ENCODE results near the gene PLPP4.
A peak's percentile ranks its signal among the peaks of the same experiment; 100 is the strongest.

The PLPP4 gene

DNA sequence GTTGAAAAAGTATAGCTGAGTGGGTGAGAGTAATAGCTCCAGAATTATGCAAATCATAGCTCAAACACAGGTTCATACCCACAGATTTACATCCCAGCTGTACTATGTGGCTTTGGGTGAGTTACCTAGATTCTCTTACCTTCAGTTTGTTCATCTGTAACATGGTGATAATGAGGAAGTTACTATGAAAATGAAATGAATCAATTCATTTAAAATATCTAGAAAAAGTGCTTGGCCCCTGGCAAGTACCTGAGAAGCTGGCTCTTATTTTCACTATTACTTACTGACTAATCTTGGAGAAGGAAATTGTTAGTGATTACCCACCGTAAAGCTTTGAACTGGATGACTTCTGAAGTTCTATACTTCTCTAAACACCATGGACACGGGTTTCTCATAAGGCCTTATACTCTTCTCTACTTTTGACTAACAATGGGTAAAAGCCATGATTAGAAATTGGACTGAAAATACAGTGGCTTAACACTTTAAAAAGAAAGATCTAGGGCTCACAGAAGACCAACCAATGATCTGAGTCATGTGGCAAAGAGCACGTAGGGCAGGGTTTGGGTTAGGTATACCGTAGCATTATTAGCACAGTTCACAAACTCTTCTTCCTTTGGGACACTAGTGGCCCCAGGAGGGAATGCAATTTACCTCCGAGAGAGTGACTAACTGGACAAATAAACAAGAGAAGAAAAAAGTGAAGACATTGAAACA lies 149.2 kb downstream of the PLPP4 start:
- TF ChIP-seq OSR2 (tag by site-specific recombination; IDR thresholded peaks at IDR 0.05) (no peak), ZNF132 (tag by site-specific recombination; IDR thresholded peaks at IDR 0.05; ENCODE audit: borderline replicate concordance) (no peak), ZNF19 (tag by site-specific recombination; IDR thresholded peaks at IDR 0.05; ENCODE audit: low read depth) (no peak), ZNF776 (tag by site-specific recombination; IDR thresholded peaks at IDR 0.05; ENCODE audit: borderline replicate concordance) (no peak)
- Histone ChIP-seq H3K4me3 (ENCODE audit: low read depth, low read length) (no peak overlapping the region), H3K4me1 (ENCODE audit: control insufficient read depth, insufficient read depth, low read length) (no peaks in the 10 kb centered on the region), H3K27ac (ENCODE audit: extremely low read depth, low read depth, low read length) (no peak overlapping the region), H3K36me3 (ENCODE audit: control insufficient read depth in 2 of 2, insufficient read depth in 1 of 2, low read length in 2 of 2) (no peaks in the 10 kb centered on the region), H3K9me3 (ENCODE audit: control insufficient read depth, insufficient read depth, low read depth, low read length) (no peaks in the 10 kb centered on the region)
- ChIA-PET CTCF (interaction anchor here (0.6 kb wide), 1 partner anchor 183 kb away, joined by 3 read pairs; no protein-coding TSS in a partner anchor), POLR2A (no interaction called here)

DNA sequence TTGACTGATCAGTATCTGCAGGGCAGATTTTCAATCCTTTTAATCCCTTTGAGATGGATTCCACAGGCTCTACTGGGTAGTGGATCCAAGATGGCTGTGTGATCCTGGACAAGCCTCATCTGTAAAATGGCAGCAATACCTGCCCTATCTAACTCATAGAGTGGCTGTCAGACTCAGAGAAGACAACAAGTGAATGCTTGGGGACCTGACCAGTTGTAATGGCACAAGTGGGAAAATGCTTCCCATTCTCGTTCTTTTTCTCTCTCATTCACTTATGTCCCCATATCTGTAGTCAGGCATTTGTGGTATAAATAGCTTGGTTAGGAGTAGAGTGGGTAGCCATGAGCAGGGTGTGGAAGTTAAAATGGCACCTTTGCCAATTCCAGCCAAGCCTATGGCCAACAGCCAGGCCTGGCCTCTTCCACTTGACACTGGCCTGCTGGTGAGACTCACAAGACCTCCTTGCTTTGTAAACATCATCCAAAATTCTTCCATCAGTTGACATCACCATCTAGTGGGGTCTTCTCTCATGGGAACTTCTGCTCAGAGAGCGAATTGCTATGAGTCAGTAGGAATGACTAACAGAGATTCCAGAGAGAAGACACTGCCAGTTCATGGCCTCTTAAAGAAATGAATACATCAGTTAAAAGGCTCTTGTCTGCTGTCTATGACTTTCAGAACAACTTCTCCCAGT lies 150.1 kb downstream of the PLPP4 start:
- H3K4me3 ChIP-seq (ENCODE audit: low read depth, low read length): no peak overlapping the region
- no peaks in the 10 kb centered on the region for H3K4me1 ChIP-seq (ENCODE audit: control insufficient read depth, insufficient read depth, low read length)
- ChIA-PET CTCF (no interaction called here), POLR2A (no interaction called here)
- H3K27ac ChIP-seq (ENCODE audit: extremely low read depth, low read depth, low read length): no peak overlapping the region
- TF ChIP-seq ZFHX2 (tag by site-specific recombination; conservative IDR thresholded peaks at IDR 0.05): no peak
- no peak for TF ChIP-seq ZNF248 (tag by site-specific recombination; IDR thresholded peaks at IDR 0.05)
- no peak for TF ChIP-seq ZNF658 (tag by site-specific recombination; IDR thresholded peaks at IDR 0.05)
- TF ChIP-seq, protein P1, sequence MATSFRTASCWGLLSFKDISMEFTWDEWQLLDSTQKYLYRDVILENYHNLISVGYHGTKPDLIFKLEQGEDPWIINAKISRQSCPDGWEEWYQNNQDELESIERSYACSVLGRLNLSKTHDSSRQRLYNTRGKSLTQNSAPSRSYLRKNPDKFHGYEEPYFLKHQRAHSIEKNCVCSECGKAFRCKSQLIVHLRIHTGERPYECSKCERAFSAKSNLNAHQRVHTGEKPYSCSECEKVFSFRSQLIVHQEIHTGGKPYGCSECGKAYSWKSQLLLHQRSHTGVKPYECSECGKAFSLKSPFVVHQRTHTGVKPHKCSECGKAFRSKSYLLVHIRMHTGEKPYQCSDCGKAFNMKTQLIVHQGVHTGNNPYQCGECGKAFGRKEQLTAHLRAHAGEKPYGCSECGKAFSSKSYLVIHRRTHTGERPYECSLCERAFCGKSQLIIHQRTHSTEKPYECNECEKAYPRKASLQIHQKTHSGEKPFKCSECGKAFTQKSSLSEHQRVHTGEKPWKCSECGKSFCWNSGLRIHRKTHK (tag by site-specific recombination; IDR thresholded peaks at IDR 0.05): no peak
- no peak for TF ChIP-seq ZNF530 (tag by site-specific recombination; IDR thresholded peaks at IDR 0.05; ENCODE audit: low read depth)
- no peak for TF ChIP-seq ZNF211 (tag by site-specific recombination; IDR thresholded peaks at IDR 0.05; ENCODE audit: low read depth)
- TF ChIP-seq ZNF654 (tag by site-specific recombination; IDR thresholded peaks at IDR 0.05; ENCODE audit: low read depth): 0 out of 2 replicates have a peak, but pooled peaks have one; percentile 4
- TF ChIP-seq ZNF830 (tag by site-specific recombination; IDR thresholded peaks at IDR 0.05; ENCODE audit: low read depth): no peak
- TF ChIP-seq ZFP69B (tag by site-specific recombination; IDR thresholded peaks at IDR 0.05): no peak
- H3K9me3 ChIP-seq (ENCODE audit: control insufficient read depth, insufficient read depth, low read depth, low read length): no peaks in the 10 kb centered on the region
- H3K36me3 ChIP-seq (ENCODE audit: control insufficient read depth in 2 of 2, insufficient read depth in 1 of 2, low read length in 2 of 2): no peaks in the 10 kb centered on the region

DNA sequence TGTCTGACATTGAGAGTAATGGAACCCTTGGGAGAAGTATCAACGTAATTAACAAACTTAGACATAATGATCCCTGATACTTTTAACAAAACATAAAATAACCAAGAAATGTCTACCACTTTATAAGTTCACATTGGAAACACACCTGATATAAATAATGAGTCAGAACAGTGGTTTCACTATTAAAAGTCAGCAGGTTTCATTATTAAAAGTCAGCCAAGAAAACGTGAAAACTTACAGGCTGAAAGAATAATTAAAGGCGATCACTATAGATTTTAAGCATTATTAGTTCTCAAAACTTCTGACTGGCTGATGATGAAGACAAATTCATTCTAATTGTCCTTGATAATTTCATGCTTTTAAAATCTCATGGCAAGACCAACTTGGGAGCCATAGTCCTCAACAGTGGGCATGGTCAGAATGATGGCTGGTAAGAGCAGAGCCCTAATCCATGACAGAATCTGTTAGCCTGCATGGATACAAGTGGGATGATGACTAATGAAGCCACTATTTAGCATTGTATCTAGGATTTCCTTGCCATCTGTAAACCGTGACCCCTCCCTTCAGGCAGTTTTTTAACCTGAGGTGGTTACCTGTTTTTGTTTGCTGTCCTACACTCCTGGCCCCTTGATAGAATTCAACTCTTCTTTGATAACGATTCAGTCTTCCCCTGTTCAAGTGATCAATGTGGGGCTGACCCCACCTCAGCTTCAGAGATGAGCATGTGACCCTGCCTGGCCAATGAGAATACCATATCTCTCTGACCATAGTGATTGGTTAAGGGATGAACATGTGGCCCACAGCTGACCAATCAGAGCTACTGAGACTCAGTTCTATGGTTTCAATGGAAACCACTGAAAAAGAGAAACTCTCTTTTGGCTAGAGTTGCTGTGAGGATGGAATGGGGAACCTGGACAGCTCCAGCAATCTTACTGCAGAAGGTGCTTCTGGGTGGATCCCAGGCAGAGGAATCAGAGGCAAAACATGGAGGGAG lies 151.0 kb downstream of the PLPP4 start:
- ChIA-PET POLR2A (no interaction called here), CTCF (no interaction called here)
- Histone ChIP-seq H3K27ac (ENCODE audit: extremely low read depth, low read depth, low read length) (no peak overlapping the region), H3K36me3 (ENCODE audit: control insufficient read depth in 2 of 2, insufficient read depth in 1 of 2, low read length in 2 of 2) (no peaks in the 10 kb centered on the region), H3K4me1 (ENCODE audit: control insufficient read depth, insufficient read depth, low read length) (no peaks in the 10 kb centered on the region), H3K4me3 (ENCODE audit: low read depth, low read length) (no peak overlapping the region), H3K9me3 (ENCODE audit: control insufficient read depth, insufficient read depth, low read depth, low read length) (no peaks in the 10 kb centered on the region)
- TF ChIP-seq, protein P2, sequence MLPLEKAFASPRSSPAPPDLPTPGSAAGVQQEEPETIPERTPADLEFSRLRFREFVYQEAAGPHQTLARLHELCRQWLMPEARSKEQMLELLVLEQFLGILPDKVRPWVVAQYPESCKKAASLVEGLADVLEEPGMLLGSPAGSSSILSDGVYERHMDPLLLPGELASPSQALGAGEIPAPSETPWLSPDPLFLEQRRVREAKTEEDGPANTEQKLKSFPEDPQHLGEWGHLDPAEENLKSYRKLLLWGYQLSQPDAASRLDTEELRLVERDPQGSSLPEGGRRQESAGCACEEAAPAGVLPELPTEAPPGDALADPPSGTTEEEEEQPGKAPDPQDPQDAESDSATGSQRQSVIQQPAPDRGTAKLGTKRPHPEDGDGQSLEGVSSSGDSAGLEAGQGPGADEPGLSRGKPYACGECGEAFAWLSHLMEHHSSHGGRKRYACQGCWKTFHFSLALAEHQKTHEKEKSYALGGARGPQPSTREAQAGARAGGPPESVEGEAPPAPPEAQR (tag by site-specific recombination; IDR thresholded peaks at IDR 0.05): no peak
- no peak for TF ChIP-seq ZNF133 (tag by site-specific recombination; IDR thresholded peaks at IDR 0.05)
- TF ChIP-seq, protein P3, sequence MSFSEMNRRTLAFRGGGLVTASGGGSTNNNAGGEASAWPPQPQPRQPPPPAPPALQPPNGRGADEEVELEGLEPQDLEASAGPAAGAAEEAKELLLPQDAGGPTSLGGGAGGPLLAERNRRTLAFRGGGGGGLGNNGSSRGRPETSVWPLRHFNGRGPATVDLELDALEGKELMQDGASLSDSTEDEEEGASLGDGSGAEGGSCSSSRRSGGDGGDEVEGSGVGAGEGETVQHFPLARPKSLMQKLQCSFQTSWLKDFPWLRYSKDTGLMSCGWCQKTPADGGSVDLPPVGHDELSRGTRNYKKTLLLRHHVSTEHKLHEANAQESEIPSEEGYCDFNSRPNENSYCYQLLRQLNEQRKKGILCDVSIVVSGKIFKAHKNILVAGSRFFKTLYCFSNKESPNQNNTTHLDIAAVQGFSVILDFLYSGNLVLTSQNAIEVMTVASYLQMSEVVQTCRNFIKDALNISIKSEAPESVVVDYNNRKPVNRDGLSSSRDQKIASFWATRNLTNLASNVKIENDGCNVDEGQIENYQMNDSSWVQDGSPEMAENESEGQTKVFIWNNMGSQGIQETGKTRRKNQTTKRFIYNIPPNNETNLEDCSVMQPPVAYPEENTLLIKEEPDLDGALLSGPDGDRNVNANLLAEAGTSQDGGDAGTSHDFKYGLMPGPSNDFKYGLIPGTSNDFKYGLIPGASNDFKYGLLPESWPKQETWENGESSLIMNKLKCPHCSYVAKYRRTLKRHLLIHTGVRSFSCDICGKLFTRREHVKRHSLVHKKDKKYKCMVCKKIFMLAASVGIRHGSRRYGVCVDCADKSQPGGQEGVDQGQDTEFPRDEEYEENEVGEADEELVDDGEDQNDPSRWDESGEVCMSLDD (tag by site-specific recombination; IDR thresholded peaks at IDR 0.05): no peak
- TF ChIP-seq GLI4 (tag by site-specific recombination; IDR thresholded peaks at IDR 0.05): no peak
- no peak for TF ChIP-seq ZNF76 (tag by site-specific recombination; IDR thresholded peaks at IDR 0.05; ENCODE audit: borderline replicate concordance, low read depth)
- no peak for TF ChIP-seq ZBTB20 (tag by site-specific recombination; IDR thresholded peaks at IDR 0.05)
- no peak for TF ChIP-seq ZNF423 (tag by site-specific recombination; IDR thresholded peaks at IDR 0.05)
- no peak for TF ChIP-seq PRDM1 (tag by site-specific recombination; IDR thresholded peaks at IDR 0.05)
- TF ChIP-seq OSR2 (tag by site-specific recombination; IDR thresholded peaks at IDR 0.05): no peak
- TF ChIP-seq, protein P4, sequence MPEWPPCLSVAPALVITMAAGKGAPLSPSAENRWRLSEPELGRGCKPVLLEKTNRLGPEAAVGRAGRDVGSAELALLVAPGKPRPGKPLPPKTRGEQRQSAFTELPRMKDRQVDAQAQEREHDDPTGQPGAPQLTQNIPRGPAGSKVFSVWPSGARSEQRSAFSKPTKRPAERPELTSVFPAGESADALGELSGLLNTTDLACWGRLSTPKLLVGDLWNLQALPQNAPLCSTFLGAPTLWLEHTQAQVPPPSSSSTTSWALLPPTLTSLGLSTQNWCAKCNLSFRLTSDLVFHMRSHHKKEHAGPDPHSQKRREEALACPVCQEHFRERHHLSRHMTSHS (tag by site-specific recombination; IDR thresholded peaks at IDR 0.05): no peak

All from HEK293 (cell line).